ENCODE data around the gene UQCRC2. TPM values are rescaled to one million over a fixed set of nuclear protein-coding genes. Genes with fewer than 3 reads are reported as not detected.
A peak's percentile ranks its signal among the peaks of the same experiment; 100 is the strongest.

UQCRC2 gene
- total and polyA plus RNA-seq, 2 donors (not counting 3 experiments of a cell fraction or from before 2014, with no cell fraction given) = 132 to 189 TPM

DNA sequence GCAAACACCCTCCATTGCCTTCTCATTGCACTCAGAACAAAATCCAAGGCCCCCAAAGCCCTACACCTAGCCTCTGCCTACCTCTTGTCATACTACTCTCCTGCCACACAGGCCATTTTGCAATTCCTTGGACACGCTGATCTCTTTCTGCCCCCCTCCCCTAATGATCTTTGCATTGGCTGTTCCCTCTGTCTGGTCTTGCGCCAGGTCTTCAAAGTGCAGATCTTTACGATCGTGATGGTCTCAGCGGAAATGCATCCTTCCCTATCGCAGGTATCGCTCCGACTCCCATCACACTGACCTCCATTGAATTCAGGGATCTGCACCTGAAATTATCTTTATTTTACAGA lies 54.0 kb downstream of the UQCRC2 start:
- Histone ChIP-seq H3K9me3 (replicated peaks; ENCODE audit: control insufficient read depth, insufficient read depth, low read length) (no peaks in the 10 kb centered on the region), H3K9ac (replicated peaks; ENCODE audit: extremely low read depth, insufficient read depth, low read length) (peak overlapping the region; percentile 50), H3K27ac (ENCODE audit: insufficient read depth, low read depth, low read length) (no peak overlapping the region), H3K4me3 (replicated peaks in 1 of 3; ENCODE audit: insufficient read depth in 1 of 3, low read depth in 1 of 3, low read length in 3 of 3) (peak overlapping the region; percentile 42 to 86 (median 53)), H4K20me1 (replicated peaks; ENCODE audit: control insufficient read depth, extremely low read depth, insufficient read depth, low read length) (peaks cover 3% of the 10 kb centered on the region), H3K27me3 (ENCODE audit: control insufficient read depth in 2 of 2, insufficient read depth in 2 of 2, low read length in 2 of 2) (no peaks in the 10 kb centered on the region), H3K36me3 (ENCODE audit: control insufficient read depth in 2 of 2, extremely low read depth in 1 of 2, insufficient read depth in 2 of 2, low read length in 2 of 2) (no peaks in the 10 kb centered on the region), H3K79me2 (ENCODE audit: control insufficient read depth, insufficient read depth, low read length) (peaks cover 39% of the 10 kb centered on the region), H3K4me2 (ENCODE audit: insufficient read depth, low read length) (peak overlapping the region; percentile 66), H3K4me1 (ENCODE audit: control insufficient read depth, extremely low read depth, insufficient read depth, low read length) (peaks cover 18% of the 10 kb centered on the region), H3K9me1 (replicated peaks; ENCODE audit: control insufficient read depth, extremely low read depth, insufficient read depth, low read length) (no peaks in the 10 kb centered on the region), H2AFZ (ENCODE audit: low read depth, low read length) (peak overlapping the region; percentile 5)
- intact Hi-C loops (cut with micrococcal nuclease) = no loop called here
- FAIRE-seq = no peak
- TF ChIP-seq MYC (IDR thresholded peaks at IDR 0.05; ENCODE audit: low read depth, low read length) (no peak), GATA2 (IDR thresholded peaks at IDR 0.05; ENCODE audit: insufficient read depth, insufficient read length, low read depth, low read length) (no peak), JUN (IDR thresholded peaks at IDR 0.05; ENCODE audit: borderline replicate concordance, insufficient read depth, insufficient read length, low read depth) (no peak), POLR2AphosphoS5 (IDR thresholded peaks at IDR 0.05; ENCODE audit: insufficient read depth, low read depth, low read length) (no peak), EZH2 (IDR thresholded peaks at IDR 0.05; ENCODE audit: borderline replicate concordance, low read depth, low read length, severe bottlenecking) (no peak), POLR2A (IDR thresholded peaks at IDR 0.05; ENCODE audit: low read depth, low read length) (no peak), FOS (IDR thresholded peaks at IDR 0.05; ENCODE audit: borderline replicate concordance, insufficient read depth, low read length) (no peak)
- TF ChIP-seq, protein P1, sequence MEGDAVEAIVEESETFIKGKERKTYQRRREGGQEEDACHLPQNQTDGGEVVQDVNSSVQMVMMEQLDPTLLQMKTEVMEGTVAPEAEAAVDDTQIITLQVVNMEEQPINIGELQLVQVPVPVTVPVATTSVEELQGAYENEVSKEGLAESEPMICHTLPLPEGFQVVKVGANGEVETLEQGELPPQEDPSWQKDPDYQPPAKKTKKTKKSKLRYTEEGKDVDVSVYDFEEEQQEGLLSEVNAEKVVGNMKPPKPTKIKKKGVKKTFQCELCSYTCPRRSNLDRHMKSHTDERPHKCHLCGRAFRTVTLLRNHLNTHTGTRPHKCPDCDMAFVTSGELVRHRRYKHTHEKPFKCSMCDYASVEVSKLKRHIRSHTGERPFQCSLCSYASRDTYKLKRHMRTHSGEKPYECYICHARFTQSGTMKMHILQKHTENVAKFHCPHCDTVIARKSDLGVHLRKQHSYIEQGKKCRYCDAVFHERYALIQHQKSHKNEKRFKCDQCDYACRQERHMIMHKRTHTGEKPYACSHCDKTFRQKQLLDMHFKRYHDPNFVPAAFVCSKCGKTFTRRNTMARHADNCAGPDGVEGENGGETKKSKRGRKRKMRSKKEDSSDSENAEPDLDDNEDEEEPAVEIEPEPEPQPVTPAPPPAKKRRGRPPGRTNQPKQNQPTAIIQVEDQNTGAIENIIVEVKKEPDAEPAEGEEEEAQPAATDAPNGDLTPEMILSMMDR (IDR thresholded peaks at IDR 0.05; ENCODE audit: extremely low read depth in 1 of 2, insufficient read depth in 1 of 2, low read depth in 1 of 2, low read length in 2 of 2) = no peak
- TF ChIP-seq, protein P2, sequence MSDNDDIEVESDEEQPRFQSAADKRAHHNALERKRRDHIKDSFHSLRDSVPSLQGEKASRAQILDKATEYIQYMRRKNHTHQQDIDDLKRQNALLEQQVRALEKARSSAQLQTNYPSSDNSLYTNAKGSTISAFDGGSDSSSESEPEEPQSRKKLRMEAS (IDR thresholded peaks at IDR 0.05; ENCODE audit: insufficient read depth, insufficient read length) = no peak
- POLR2A ChIA-PET = interaction anchor here (0.5 to 1.4 kb wide), 3 partner anchors 20 to 413 kb away, joined by 3 to 12 read pairs (median 4); no protein-coding TSS in a partner anchor
- no TSS peak for BruUV-seq (replicated peaks)
- CTCF ChIA-PET = interaction anchor here (1.0 to 27.0 kb wide), 13 partner anchors 8 to 182 kb away, joined by 3 to 994 read pairs (median 5); no protein-coding TSS in a partner anchor
- no peak for DNase-seq (ENCODE audit: low read depth, low spot score)
- dilution Hi-C loops (cut with MboI; ENCODE audit: extremely low pct_ligation_motif_present, low sequenced_read_pairs) = no loop called here

Data from endothelial cell of umbilical vein (primary cell).